ENCODE results near the gene NFATC2.

- TF ChIP-seq CTCF (IDR thresholded peaks at IDR 0.05; ENCODE audit: low read depth, low read length), result no peak
- TF ChIP-seq EZH2phosphoT487 (IDR thresholded peaks at IDR 0.05; ENCODE audit: low read depth), result no peak
Observed at GRCh38 chr20:51423810-51424209, 118.7 kb downstream of the NFATC2 start.

Measured in OCI-LY3 (cell line).